Lower leg skin (tissue), 4 donors: ENCODE data around the gene RDM1. TPM values are rescaled to one million over a fixed set of nuclear protein-coding genes. Genes with fewer than 3 reads are reported as not detected.

Experiments
- DNase-seq, 2 donors: peaks; one replicate each; pipeline ENCODE4 v3.0.0-alpha.2; 2019; ENCODE audit warnings: low spot score in 2 of 2
- H3K4me3 ChIP-seq: fragments of 200-600 bp; sonication (generic); 2 replicates; pipeline ENCODE4 v1.5.1; 2017; ENCODE audit warnings: mild to moderate bottlenecking, low read depth; ENCODE audit not compliant: poor library complexity, severe bottlenecking
- CTCF ChIP-seq, 3 donors: fragments of 450-650 bp; IDR thresholded peaks; one replicate each; pipeline ENCODE4 v1.5.1; 2016; ENCODE audit warnings: antibody characterized with exemption in 3 of 3, mild to moderate bottlenecking in 3 of 3, moderate library complexity in 2 of 3
- POLR2A ChIP-seq, 2 donors: fragments of 450-650 bp; IDR thresholded peaks; one replicate each; pipeline ENCODE4 v1.6.1; 2016 to 2017; ENCODE audit warnings: antibody characterized with exemption in 2 of 2, mild to moderate bottlenecking in 1 of 2, moderate library complexity in 1 of 2
- WGBS, 2 donors: methylation state at CpG; one replicate each; pipeline ENCODE4 v1.1.5; 2018; 5-methylcytosine and 5-hydroxymethylcytosine counted together
- intact Hi-C: fragments of 100-400 bp; cut with DNase I; formaldehyde crosslinking; loops from one replicate; pipeline ENCODE4 v1.15.0; 2023; ENCODE audit warnings: low total_unique reads
- total RNA-seq, 4 donors: library from RNA; depleted of rRNA; stranded (reverse); fragments of >200 nt; gene quantifications; one replicate each; pipeline ENCODE4 v1.1.0, GENCODE V29; 2016

The RDM1 gene
- total RNA-seq, 4 donors from 2014 or later: not detected

GRCh38 chr17:35895636-35896587, 34.7 kb downstream of the RDM1 start:
- TF ChIP-seq CTCF (IDR thresholded peaks at IDR 0.05) (no peak), POLR2A (IDR thresholded peaks at IDR 0.05) (no peak)
- no peak overlapping the region for H3K4me3 ChIP-seq
- WGBS, 2 donors: 80 to 87% methylated on average over 14 of the region's 14 CpGs
- intact Hi-C loops: no loop called here
- DNase-seq: no peak

GRCh38 chr17:35894206-35894605, 36.4 kb downstream of the RDM1 start:
- WGBS, 2 donors: 91 to 93% methylated on average over 7 of the region's 7 CpGs
- H3K4me3 ChIP-seq: no peak overlapping the region
- no peak for DNase-seq
- intact Hi-C loops: no loop called here
- TF ChIP-seq CTCF (IDR thresholded peaks at IDR 0.05) (no peak), POLR2A (IDR thresholded peaks at IDR 0.05) (no peak)

- H3K4me3 ChIP-seq: no peak overlapping the region
- TF ChIP-seq CTCF (IDR thresholded peaks at IDR 0.05): no peak
- no peak for TF ChIP-seq POLR2A (IDR thresholded peaks at IDR 0.05)
- DNase-seq: no peak
- WGBS, 2 donors: 88 to 94% methylated on average over 4 of the region's 4 CpGs
- intact Hi-C loops: no loop called here
Observed at GRCh38 chr17:35893751-35894150, 36.8 kb downstream of the RDM1 start.

GRCh38 chr17:35892091-35893035, 38.2 kb downstream of the RDM1 start:
- 27 to 28% methylated on average over 6 of the region's 6 CpGs for WGBS, 2 donors
- TF ChIP-seq CTCF (IDR thresholded peaks at IDR 0.05) (no peak), POLR2A (IDR thresholded peaks at IDR 0.05) (no peak)
- intact Hi-C loops: no loop called here
- H3K4me3 ChIP-seq: no peak overlapping the region
- no peak for DNase-seq

- no peak for DNase-seq
- intact Hi-C loops: no loop called here
- no peak overlapping the region for H3K4me3 ChIP-seq
- no peak for TF ChIP-seq CTCF (IDR thresholded peaks at IDR 0.05)
- TF ChIP-seq POLR2A (IDR thresholded peaks at IDR 0.05): no peak
- 82 to 84% methylated on average over 4 of the region's 4 CpGs for WGBS, 2 donors
Observed at GRCh38 chr17:35891269-35891668, 39.3 kb downstream of the RDM1 start.
